ENCODE results near the gene CIRBP. TPM values are rescaled to one million over a fixed set of nuclear protein-coding genes. Genes with fewer than 3 reads are reported as not detected.
A peak's percentile ranks its signal among the peaks of the same experiment; 100 is the strongest.

Gene CIRBP
- total and polyA plus RNA-seq, 2 of the 13 experiments (the other 11 are each of a cell fraction or from before 2014, with no cell fraction given), result 133 to 140 TPM

DNA sequence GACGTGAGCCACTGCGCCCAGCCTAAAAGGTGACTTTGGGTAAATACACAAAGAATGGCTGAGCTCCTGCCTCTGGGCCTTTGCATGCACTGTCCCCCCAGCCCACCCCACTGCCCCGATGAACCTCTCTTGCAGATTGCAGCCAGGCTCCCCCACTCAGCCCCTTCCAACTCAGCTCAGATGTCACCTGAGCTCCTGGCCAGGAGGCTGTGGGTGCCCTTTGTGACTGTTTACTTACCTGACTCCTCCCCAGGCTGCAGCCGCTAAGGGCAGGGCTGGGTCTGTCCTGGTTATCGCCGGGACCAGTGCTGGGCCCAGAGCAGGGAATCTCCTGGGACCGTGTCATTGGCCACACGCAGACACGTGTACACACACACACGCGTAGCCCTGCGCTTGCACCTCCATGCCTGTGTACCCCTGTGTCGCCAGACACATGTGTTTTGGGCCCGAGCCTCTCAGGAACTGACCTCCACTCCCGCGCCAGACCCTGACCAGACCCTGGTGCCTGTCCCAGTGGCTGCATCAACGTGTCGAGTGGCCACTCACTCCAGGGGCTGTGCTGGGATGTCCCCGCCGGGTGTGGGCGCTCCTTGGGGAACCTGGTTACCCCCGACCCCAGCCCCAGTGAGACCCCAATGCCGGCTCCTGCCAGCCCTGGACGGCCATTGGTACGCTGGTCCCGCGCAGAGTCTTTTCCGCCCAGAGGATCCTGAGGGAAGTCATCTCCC lies 35.2 kb downstream of the CIRBP start (continued):
- TF ChIP-seq, protein P1, sequence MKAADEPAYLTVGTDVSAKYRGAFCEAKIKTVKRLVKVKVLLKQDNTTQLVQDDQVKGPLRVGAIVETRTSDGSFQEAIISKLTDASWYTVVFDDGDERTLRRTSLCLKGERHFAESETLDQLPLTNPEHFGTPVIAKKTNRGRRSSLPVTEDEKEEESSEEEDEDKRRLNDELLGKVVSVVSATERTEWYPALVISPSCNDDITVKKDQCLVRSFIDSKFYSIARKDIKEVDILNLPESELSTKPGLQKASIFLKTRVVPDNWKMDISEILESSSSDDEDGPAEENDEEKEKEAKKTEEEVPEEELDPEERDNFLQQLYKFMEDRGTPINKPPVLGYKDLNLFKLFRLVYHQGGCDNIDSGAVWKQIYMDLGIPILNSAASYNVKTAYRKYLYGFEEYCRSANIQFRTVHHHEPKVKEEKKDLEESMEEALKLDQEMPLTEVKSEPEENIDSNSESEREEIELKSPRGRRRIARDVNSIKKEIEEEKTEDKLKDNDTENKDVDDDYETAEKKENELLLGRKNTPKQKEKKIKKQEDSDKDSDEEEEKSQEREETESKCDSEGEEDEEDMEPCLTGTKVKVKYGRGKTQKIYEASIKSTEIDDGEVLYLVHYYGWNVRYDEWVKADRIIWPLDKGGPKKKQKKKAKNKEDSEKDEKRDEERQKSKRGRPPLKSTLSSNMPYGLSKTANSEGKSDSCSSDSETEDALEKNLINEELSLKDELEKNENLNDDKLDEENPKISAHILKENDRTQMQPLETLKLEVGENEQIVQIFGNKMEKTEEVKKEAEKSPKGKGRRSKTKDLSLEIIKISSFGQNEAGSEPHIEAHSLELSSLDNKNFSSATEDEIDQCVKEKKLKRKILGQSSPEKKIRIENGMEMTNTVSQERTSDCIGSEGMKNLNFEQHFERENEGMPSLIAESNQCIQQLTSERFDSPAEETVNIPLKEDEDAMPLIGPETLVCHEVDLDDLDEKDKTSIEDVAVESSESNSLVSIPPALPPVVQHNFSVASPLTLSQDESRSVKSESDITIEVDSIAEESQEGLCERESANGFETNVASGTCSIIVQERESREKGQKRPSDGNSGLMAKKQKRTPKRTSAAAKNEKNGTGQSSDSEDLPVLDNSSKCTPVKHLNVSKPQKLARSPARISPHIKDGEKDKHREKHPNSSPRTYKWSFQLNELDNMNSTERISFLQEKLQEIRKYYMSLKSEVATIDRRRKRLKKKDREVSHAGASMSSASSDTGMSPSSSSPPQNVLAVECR (CRISPR knock-in tag; IDR thresholded peaks at IDR 0.05; ENCODE audit: borderline replicate concordance), result peak; percentile 47; the same call in 1 of the 2 replicates
- TF ChIP-seq ADNP (CRISPR knock-in tag; IDR thresholded peaks at IDR 0.05) (no peak), ZBTB8A (CRISPR knock-in tag; IDR thresholded peaks at IDR 0.05; ENCODE audit: borderline replicate concordance, low read depth) (no peak), TAF1 (CRISPR knock-in tag; IDR thresholded peaks at IDR 0.05) (peak; percentile 45; the same call in 1 of the 2 replicates), SPEN (CRISPR knock-in tag; IDR thresholded peaks at IDR 0.05; ENCODE audit: low read depth) (peak; percentile 68), ZNF570 (CRISPR knock-in tag; IDR thresholded peaks at IDR 0.05; ENCODE audit: borderline replicate concordance) (no peak), ZNF660 (CRISPR knock-in tag; IDR thresholded peaks at IDR 0.05; ENCODE audit: borderline replicate concordance, low read depth) (no peak)
- TF ChIP-seq, protein P2, sequence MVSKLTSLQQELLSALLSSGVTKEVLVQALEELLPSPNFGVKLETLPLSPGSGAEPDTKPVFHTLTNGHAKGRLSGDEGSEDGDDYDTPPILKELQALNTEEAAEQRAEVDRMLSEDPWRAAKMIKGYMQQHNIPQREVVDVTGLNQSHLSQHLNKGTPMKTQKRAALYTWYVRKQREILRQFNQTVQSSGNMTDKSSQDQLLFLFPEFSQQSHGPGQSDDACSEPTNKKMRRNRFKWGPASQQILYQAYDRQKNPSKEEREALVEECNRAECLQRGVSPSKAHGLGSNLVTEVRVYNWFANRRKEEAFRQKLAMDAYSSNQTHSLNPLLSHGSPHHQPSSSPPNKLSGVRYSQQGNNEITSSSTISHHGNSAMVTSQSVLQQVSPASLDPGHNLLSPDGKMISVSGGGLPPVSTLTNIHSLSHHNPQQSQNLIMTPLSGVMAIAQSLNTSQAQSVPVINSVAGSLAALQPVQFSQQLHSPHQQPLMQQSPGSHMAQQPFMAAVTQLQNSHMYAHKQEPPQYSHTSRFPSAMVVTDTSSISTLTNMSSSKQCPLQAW (CRISPR knock-in tag; IDR thresholded peaks at IDR 0.05), result peak; percentile 68
- TF ChIP-seq, protein P3, sequence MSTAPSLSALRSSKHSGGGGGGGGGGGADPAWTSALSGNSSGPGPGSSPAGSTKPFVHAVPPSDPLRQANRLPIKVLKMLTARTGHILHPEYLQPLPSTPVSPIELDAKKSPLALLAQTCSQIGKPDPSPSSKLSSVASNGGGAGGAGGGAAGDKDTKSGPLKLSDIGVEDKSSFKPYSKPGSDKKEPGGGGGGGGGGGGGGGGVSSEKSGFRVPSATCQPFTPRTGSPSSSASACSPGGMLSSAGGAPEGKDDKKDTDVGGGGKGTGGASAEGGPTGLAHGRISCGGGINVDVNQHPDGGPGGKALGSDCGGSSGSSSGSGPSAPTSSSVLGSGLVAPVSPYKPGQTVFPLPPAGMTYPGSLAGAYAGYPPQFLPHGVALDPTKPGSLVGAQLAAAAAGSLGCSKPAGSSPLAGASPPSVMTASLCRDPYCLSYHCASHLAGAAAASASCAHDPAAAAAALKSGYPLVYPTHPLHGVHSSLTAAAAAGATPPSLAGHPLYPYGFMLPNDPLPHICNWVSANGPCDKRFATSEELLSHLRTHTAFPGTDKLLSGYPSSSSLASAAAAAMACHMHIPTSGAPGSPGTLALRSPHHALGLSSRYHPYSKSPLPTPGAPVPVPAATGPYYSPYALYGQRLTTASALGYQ (CRISPR knock-in tag; IDR thresholded peaks at IDR 0.05), result no peak
- TF ChIP-seq, protein P4, sequence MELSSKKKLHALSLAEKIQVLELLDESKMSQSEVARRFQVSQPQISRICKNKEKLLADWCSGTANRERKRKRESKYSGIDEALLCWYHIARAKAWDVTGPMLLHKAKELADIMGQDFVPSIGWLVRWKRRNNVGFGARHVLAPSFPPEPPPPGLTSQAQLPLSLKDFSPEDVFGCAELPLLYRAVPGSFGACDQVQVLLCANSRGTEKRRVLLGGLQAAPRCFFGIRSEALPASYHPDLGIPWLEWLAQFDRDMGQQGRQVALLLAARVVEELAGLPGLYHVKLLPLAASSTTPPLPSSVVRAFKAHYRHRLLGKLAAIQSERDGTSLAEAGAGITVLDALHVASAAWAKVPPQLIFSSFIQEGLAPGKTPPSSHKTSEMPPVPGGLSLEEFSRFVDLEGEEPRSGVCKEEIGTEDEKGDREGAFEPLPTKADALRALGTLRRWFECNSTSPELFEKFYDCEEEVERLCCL (CRISPR knock-in tag; IDR thresholded peaks at IDR 0.05; ENCODE audit: borderline replicate concordance), result no peak
- TF ChIP-seq, protein P5, sequence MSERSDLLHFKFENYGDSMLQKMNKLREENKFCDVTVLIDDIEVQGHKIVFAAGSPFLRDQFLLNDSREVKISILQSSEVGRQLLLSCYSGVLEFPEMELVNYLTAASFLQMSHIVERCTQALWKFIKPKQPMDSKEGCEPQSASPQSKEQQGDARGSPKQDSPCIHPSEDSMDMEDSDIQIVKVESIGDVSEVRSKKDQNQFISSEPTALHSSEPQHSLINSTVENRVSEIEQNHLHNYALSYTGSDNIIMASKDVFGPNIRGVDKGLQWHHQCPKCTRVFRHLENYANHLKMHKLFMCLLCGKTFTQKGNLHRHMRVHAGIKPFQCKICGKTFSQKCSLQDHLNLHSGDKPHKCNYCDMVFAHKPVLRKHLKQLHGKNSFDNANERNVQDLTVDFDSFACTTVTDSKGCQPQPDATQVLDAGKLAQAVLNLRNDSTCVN (CRISPR knock-in tag; IDR thresholded peaks at IDR 0.05; ENCODE audit: borderline replicate concordance), result no peak
- TF ChIP-seq, protein P6, sequence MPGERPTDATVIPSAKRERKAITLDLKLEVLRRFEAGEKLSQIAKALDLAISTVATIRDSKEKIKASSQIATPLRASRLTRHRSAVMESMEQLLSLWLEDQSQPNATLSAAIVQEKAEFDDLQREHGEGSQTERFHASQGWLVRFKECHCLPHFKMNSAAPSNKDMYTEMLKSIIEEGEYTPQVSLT (CRISPR knock-in tag; IDR thresholded peaks at IDR 0.05; ENCODE audit: borderline replicate concordance, low read depth), result no peak
- TF ChIP-seq, protein P7, sequence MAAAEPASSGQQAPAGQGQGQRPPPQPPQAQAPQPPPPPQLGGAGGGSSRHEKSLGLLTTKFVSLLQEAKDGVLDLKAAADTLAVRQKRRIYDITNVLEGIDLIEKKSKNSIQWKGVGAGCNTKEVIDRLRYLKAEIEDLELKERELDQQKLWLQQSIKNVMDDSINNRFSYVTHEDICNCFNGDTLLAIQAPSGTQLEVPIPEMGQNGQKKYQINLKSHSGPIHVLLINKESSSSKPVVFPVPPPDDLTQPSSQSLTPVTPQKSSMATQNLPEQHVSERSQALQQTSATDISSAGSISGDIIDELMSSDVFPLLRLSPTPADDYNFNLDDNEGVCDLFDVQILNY (CRISPR knock-in tag; conservative IDR thresholded peaks at IDR 0.05), result no peak

Data from HepG2 (cell line).